Neural crest cell (in vitro differentiated cells): ENCODE data around the gene PSMD2. TPM values are rescaled to one million over a fixed set of nuclear protein-coding genes. Genes with fewer than 3 reads are reported as not detected.
A peak's percentile ranks its signal among the peaks of the same experiment; 100 is the strongest.

Source experiments
- DNase-seq: peaks from one replicate; pipeline ENCODE4 v3.0.0; 2021; ENCODE audit warnings: low read depth, mixed read lengths, low spot score
- H3K27ac Mint-ChIP-seq: one replicate; pipeline ENCODE4 v1.8.0; 2021; ENCODE audit warnings: mild to moderate bottlenecking, mixed read lengths; ENCODE audit not compliant: unreplicated experiment
- H3K27me3 Mint-ChIP-seq: 2 replicates; pipeline ENCODE4 v1.8.0; 2021; ENCODE audit warnings: low read depth, mild to moderate bottlenecking, mixed read lengths
- H3K36me3 Mint-ChIP-seq: 2 replicates; pipeline ENCODE4 v1.8.0; 2021; ENCODE audit warnings: low read depth, mild to moderate bottlenecking, mixed read lengths
- H3K4me1 Mint-ChIP-seq: 2 replicates; pipeline ENCODE4 v1.8.0; 2021; ENCODE audit warnings: mixed read lengths
- H3K4me3 Mint-ChIP-seq: one replicate; pipeline ENCODE4 v1.8.0; 2021; ENCODE audit warnings: mild to moderate bottlenecking, mixed read lengths
- H3K9me3 Mint-ChIP-seq: 2 replicates; pipeline ENCODE4 v1.8.0; 2021; ENCODE audit warnings: mixed read lengths
- CTCF ChIP-seq: fragments of 200-600 bp; sonication (generic); conservative IDR thresholded peaks from 2 replicates; pipeline ENCODE4 v1.5.0; 2021; ENCODE audit warnings: antibody characterized with exemption, mild to moderate bottlenecking
- total RNA-seq: library from RNA; stranded (reverse); gene quantifications from 2 replicates; pipeline ENCODE4 v1.2.1, GENCODE V29; 2021

The PSMD2 gene
- total RNA-seq, 1 donor from 2014 or later, result 378 TPM

DNA sequence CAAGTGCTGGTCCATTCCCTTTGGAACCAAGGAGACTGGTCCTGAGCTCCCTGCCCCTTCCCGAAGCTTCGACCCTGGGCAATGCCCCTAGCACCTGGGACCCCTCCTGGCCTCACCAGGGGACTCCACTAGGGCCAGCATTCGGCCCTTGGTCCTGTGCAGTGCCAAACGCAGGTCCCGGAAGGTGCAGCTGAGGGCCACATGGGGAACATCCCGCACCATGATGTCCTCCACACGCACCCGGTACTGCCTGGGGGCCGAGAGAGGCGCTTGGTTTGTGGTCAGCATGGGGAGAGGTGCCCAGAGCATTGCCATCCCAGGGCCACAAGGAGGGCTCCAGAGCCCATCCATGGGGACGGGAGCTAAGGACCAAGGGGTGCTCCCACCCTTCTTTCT, 54.5 kb downstream of the PSMD2 start:
- H3K36me3 Mint-ChIP-seq, result peaks cover 13% of the 10 kb centered on the region
- no peak for TF ChIP-seq CTCF
- H3K27ac Mint-ChIP-seq, result no peak overlapping the region
- peaks cover 30% of the 10 kb centered on the region for H3K4me1 Mint-ChIP-seq
- H3K9me3 Mint-ChIP-seq, result no peaks in the 10 kb centered on the region
- DNase-seq, result no peak
- H3K27me3 Mint-ChIP-seq, result no peaks in the 10 kb centered on the region
- H3K4me3 Mint-ChIP-seq, result no peak overlapping the region

DNA sequence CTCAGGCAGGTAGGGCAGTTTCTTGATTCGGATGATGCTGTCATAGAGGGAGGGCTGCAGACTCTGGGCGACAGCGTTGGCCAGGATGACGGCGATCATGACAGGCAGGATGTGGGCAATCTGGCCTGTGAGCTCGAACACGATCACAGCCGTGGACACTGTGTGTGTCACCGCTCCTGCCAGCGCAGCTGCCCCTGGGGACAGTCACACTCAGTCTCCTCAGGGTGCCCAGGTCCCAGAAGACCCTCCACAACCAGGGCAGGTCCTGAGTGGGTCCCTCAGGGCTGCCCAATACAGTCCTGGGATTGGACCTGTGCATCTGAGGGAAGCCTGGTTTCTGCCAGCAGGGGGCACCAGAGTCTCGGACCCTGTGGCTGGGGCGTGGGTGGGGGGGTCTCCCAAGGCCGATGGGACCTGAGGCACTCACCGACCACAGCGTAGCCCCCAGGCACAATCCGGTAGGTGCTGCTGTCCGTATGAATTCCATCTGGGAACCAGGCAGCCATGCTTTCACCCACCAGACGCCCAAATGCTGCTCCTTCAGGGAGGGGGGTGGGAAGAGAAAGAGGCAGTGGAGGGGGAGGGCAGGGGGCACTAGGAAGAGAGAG, 55.2 kb downstream of the PSMD2 start:
- H3K9me3 Mint-ChIP-seq, result no peaks in the 10 kb centered on the region
- no peak overlapping the region for H3K27ac Mint-ChIP-seq
- peaks cover 10% of the 10 kb centered on the region for H3K36me3 Mint-ChIP-seq
- no peaks in the 10 kb centered on the region for H3K27me3 Mint-ChIP-seq
- H3K4me3 Mint-ChIP-seq, result no peak overlapping the region
- H3K4me1 Mint-ChIP-seq, result peaks cover 32% of the 10 kb centered on the region
- TF ChIP-seq CTCF, result peak; percentile 72
- peak; percentile 66 for DNase-seq

DNA sequence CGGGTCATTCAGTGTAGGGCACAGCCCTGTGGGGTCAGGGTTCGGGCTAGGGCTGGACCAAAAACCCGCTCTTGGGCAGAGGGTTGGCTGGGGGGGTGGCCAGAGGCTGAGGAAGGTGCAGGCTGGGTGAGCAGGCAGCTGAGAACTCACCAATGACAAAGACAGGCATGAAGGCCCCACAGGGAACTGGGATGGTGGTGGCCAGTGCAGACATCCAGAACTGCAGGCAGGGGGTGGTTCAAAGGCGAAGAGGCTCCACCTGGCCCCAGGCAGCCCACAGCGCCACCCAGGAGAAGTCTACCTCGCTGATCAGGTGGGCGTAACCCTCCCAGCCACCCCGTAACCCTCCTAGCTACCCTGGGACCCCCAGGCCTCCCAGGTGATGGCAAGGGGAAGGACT, 55.7 kb downstream of the PSMD2 start:
- H3K27me3 Mint-ChIP-seq, result no peaks in the 10 kb centered on the region
- peaks cover 33% of the 10 kb centered on the region for H3K4me1 Mint-ChIP-seq
- no peak for DNase-seq
- TF ChIP-seq CTCF, result no peak
- H3K9me3 Mint-ChIP-seq, result no peaks in the 10 kb centered on the region
- no peak overlapping the region for H3K27ac Mint-ChIP-seq
- no peak overlapping the region for H3K4me3 Mint-ChIP-seq
- peaks cover 10% of the 10 kb centered on the region for H3K36me3 Mint-ChIP-seq

GRCh38 chr3:184355261-184356040, 56.4 kb downstream of the PSMD2 start:
- TF ChIP-seq CTCF, result no peak
- H3K4me3 Mint-ChIP-seq, result peak overlapping the region; percentile 39
- DNase-seq, result no peak
- no peak overlapping the region for H3K27ac Mint-ChIP-seq
- no peaks in the 10 kb centered on the region for H3K27me3 Mint-ChIP-seq
- H3K36me3 Mint-ChIP-seq, result peaks cover 10% of the 10 kb centered on the region
- H3K4me1 Mint-ChIP-seq, result peaks cover 38% of the 10 kb centered on the region
- no peaks in the 10 kb centered on the region for H3K9me3 Mint-ChIP-seq

DNA sequence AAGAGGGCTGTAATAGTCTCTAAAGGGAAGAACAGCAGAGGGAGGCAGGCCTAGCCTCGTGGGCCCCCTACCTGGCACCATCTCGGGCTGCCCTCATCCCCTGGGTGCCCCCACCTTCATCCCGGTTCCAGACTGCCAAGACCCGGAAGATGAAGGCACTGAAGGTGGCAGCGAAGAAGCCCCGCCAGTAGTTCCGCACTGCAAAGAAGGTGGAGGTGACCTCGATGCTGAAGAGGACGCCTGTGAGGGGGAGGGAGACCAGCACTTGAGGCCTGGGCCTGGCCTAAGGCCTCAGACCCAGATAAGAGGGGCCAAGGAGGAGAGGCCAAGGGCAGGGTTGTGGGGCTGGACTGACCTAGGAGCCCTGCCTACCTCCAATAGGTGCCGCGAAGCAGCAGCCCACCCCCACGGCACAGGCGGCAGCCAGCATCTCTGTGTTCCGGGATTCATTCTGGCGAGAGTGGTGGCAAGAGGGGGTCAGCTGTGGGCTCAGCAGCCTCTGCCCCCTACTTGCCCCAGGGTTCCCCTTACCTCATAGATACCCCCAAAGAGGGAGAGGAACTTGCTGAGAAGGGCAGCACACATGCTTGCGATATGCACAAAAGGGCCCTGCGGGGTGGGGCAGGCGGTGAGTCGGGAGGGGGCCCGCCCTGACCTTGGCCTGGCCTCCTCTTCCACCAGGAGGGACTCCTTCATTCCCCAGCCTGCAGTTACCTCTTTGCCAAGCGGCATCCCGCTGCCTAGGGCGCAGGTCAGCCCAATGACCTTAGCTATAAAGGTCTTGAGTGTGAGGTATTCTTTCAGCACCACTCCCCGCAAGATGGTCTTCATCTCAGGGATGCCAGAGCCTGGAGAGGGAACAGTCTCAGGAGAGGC, 58.4 kb downstream of the PSMD2 start:
- Mint-ChIP-seq H3K4me3 (peak overlapping the region; percentile 71), H3K36me3 (peaks cover 5% of the 10 kb centered on the region), H3K27me3 (no peaks in the 10 kb centered on the region), H3K27ac (no peak overlapping the region), H3K4me1 (peaks cover 26% of the 10 kb centered on the region), H3K9me3 (no peaks in the 10 kb centered on the region)
- no peak for TF ChIP-seq CTCF
- no peak for DNase-seq
